ENCODE data around the gene RAX2. TPM values are rescaled to one million over a fixed set of nuclear protein-coding genes. Genes with fewer than 3 reads are reported as not detected.

The RAX2 gene
- total and polyA plus RNA-seq, 2 donors (not counting 3 experiments of a cell fraction or from before 2014, with no cell fraction given) = not detected

- H3K4me3 ChIP-seq (replicated peaks in 1 of 3; ENCODE audit: insufficient read depth in 1 of 3, low read depth in 1 of 3, low read length in 3 of 3) = no peak overlapping the region
- H2AFZ ChIP-seq (ENCODE audit: low read depth, low read length) = no peak overlapping the region
- no peaks in the 10 kb centered on the region for H3K27me3 ChIP-seq (ENCODE audit: control insufficient read depth in 2 of 2, insufficient read depth in 2 of 2, low read length in 2 of 2)
- H3K9ac ChIP-seq (replicated peaks; ENCODE audit: extremely low read depth, insufficient read depth, low read length) = no peak overlapping the region
- no peak overlapping the region for H3K27ac ChIP-seq (ENCODE audit: insufficient read depth, low read depth, low read length)
- H3K4me1 ChIP-seq (ENCODE audit: control insufficient read depth, extremely low read depth, insufficient read depth, low read length) = no peaks in the 10 kb centered on the region
- dilution Hi-C loops (cut with MboI; ENCODE audit: extremely low pct_ligation_motif_present, low sequenced_read_pairs) (no loop called here), intact Hi-C loops (cut with micrococcal nuclease) (no loop called here)
- H3K9me1 ChIP-seq (replicated peaks; ENCODE audit: control insufficient read depth, extremely low read depth, insufficient read depth, low read length) = no peaks in the 10 kb centered on the region
- BruUV-seq (replicated peaks) = no TSS peak
- no peak overlapping the region for H3K4me2 ChIP-seq (ENCODE audit: insufficient read depth, low read length)
- no peak for FAIRE-seq
- no peaks in the 10 kb centered on the region for H3K79me2 ChIP-seq (ENCODE audit: control insufficient read depth, insufficient read depth, low read length)
- TF ChIP-seq MYC (IDR thresholded peaks at IDR 0.05; ENCODE audit: low read depth, low read length) (no peak), POLR2A (IDR thresholded peaks at IDR 0.05; ENCODE audit: low read depth, low read length) (no peak), CTCF (IDR thresholded peaks at IDR 0.05; ENCODE audit: extremely low read depth in 1 of 2, insufficient read depth in 1 of 2, low read depth in 1 of 2, low read length in 2 of 2) (no peak), FOS (IDR thresholded peaks at IDR 0.05; ENCODE audit: borderline replicate concordance, insufficient read depth, low read length) (no peak), MAX (IDR thresholded peaks at IDR 0.05; ENCODE audit: insufficient read depth, insufficient read length) (no peak), GATA2 (IDR thresholded peaks at IDR 0.05; ENCODE audit: insufficient read depth, insufficient read length, low read depth, low read length) (no peak)
- H3K9me3 ChIP-seq (replicated peaks; ENCODE audit: control insufficient read depth, insufficient read depth, low read length) = no peaks in the 10 kb centered on the region
- H4K20me1 ChIP-seq (replicated peaks; ENCODE audit: control insufficient read depth, extremely low read depth, insufficient read depth, low read length) = no peaks in the 10 kb centered on the region
- DNase-seq (ENCODE audit: low read depth, low spot score) = no peak
- ChIA-PET CTCF (no interaction called here), POLR2A (no interaction called here)
- H3K36me3 ChIP-seq (ENCODE audit: control insufficient read depth in 2 of 2, extremely low read depth in 1 of 2, insufficient read depth in 2 of 2, low read length in 2 of 2) = peaks cover 0 to 13% of the 10 kb centered on the region in 2 experiments
Observed at GRCh38 chr19:3752492-3752891, 19.5 kb downstream of the RAX2 start.

- dilution Hi-C loops (cut with MboI; ENCODE audit: extremely low pct_ligation_motif_present, low sequenced_read_pairs) = no loop called here
- Histone ChIP-seq H3K27ac (ENCODE audit: insufficient read depth, low read depth, low read length) (no peak overlapping the region), H3K9me3 (replicated peaks; ENCODE audit: control insufficient read depth, insufficient read depth, low read length) (no peaks in the 10 kb centered on the region), H3K9ac (replicated peaks; ENCODE audit: extremely low read depth, insufficient read depth, low read length) (no peak overlapping the region), H3K4me3 (replicated peaks in 1 of 3; ENCODE audit: insufficient read depth in 1 of 3, low read depth in 1 of 3, low read length in 3 of 3) (no peak overlapping the region), H4K20me1 (replicated peaks; ENCODE audit: control insufficient read depth, extremely low read depth, insufficient read depth, low read length) (no peaks in the 10 kb centered on the region), H3K4me1 (ENCODE audit: control insufficient read depth, extremely low read depth, insufficient read depth, low read length) (no peaks in the 10 kb centered on the region), H2AFZ (ENCODE audit: low read depth, low read length) (no peak overlapping the region), H3K27me3 (ENCODE audit: control insufficient read depth in 2 of 2, insufficient read depth in 2 of 2, low read length in 2 of 2) (no peaks in the 10 kb centered on the region), H3K79me2 (ENCODE audit: control insufficient read depth, insufficient read depth, low read length) (no peaks in the 10 kb centered on the region), H3K9me1 (replicated peaks; ENCODE audit: control insufficient read depth, extremely low read depth, insufficient read depth, low read length) (no peaks in the 10 kb centered on the region), H3K4me2 (ENCODE audit: insufficient read depth, low read length) (no peak overlapping the region), H3K36me3 (ENCODE audit: control insufficient read depth in 2 of 2, extremely low read depth in 1 of 2, insufficient read depth in 2 of 2, low read length in 2 of 2) (peaks cover 0 to 13% of the 10 kb centered on the region in 2 experiments)
- DNase-seq (ENCODE audit: low read depth, low spot score) (no peak), FAIRE-seq (no peak)
- TF ChIP-seq MYC (IDR thresholded peaks at IDR 0.05; ENCODE audit: low read depth, low read length) = no peak
- TF ChIP-seq FOS (IDR thresholded peaks at IDR 0.05; ENCODE audit: borderline replicate concordance, insufficient read depth, low read length) = no peak
- TF ChIP-seq CTCF (IDR thresholded peaks at IDR 0.05; ENCODE audit: extremely low read depth in 1 of 2, insufficient read depth in 1 of 2, low read depth in 1 of 2, low read length in 2 of 2) = no peak
- no peak for TF ChIP-seq POLR2AphosphoS5 (IDR thresholded peaks at IDR 0.05; ENCODE audit: insufficient read depth, low read depth, low read length)
- TF ChIP-seq JUN (IDR thresholded peaks at IDR 0.05; ENCODE audit: borderline replicate concordance, insufficient read depth, insufficient read length, low read depth) = no peak
- TF ChIP-seq POLR2A (IDR thresholded peaks at IDR 0.05; ENCODE audit: low read depth, low read length) = no peak
- TF ChIP-seq MAX (IDR thresholded peaks at IDR 0.05; ENCODE audit: insufficient read depth, insufficient read length) = no peak
- TF ChIP-seq GATA2 (IDR thresholded peaks at IDR 0.05; ENCODE audit: insufficient read depth, insufficient read length, low read depth, low read length) = no peak
- TF ChIP-seq EZH2 (IDR thresholded peaks at IDR 0.05; ENCODE audit: borderline replicate concordance, low read depth, low read length, severe bottlenecking) = no peak
- no TSS peak for BruUV-seq (replicated peaks)
- ChIA-PET POLR2A (no interaction called here), CTCF (no interaction called here)
- intact Hi-C loops (cut with micrococcal nuclease) = no loop called here
Observed at GRCh38 chr19:3751236-3751635, 20.8 kb downstream of the RAX2 start.
